RWPE1 (cell line): ENCODE measurements around the gene DNAH9.

ENCODE experiments used
- CTCF ChIA-PET: fragments of 350-600 bp; sonication (Branson Sonifier 250); formaldehyde crosslinking; extraction: SDS; loops from one replicate; lab custom pipeline; 2021; lab: Yijun Ruan, JAX
- POLR2A ChIA-PET: fragments of 400-600 bp; formaldehyde crosslinking; extraction: SDS; loops from one replicate; lab custom pipeline; 2020; ENCODE audit warnings: antibody characterized with exemption; ENCODE audit not compliant: low non-redundant PET; lab: Yijun Ruan, JAX
- DNase-seq: peaks from one replicate; pipeline ENCODE4 v3.0.0; 2012; ENCODE audit warnings: low spot score
- H3K27ac ChIP-seq: fragments of 450-650 bp; 2 replicates; pipeline ENCODE4 v1.5.1; 2017
- TF ChIP-seq, protein P1 (sequence below): fragments of 450-650 bp; conservative IDR thresholded peaks from 2 replicates; pipeline ENCODE4 v1.5.1; 2017; ENCODE audit warnings: low read depth, mild to moderate bottlenecking

Gene DNAH9

DNA sequence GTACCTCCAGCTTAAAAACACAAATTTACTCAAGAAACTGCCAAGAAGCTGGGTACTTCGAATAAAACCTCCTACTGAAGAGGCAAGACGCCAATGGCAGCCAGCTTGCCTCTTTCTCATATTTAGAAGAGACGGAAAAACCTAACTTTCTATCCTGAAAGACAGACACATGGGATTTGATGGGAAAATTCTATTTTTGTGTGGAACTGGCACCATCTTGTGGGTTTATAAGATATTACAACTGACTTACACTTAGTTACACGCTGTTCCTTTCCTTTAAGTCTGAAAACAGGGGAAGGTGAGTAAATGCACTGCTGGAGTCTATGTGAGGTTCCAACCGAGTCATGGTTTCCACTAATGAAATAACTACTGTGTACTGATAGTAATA is 388.7 kb downstream of the DNAH9 start:
- CTCF ChIA-PET, result interaction anchor here (0.8 to 1.0 kb wide), 2 partner anchors 51 to 84 kb away, joined by 3 read pairs; no protein-coding TSS in a partner anchor

DNA sequence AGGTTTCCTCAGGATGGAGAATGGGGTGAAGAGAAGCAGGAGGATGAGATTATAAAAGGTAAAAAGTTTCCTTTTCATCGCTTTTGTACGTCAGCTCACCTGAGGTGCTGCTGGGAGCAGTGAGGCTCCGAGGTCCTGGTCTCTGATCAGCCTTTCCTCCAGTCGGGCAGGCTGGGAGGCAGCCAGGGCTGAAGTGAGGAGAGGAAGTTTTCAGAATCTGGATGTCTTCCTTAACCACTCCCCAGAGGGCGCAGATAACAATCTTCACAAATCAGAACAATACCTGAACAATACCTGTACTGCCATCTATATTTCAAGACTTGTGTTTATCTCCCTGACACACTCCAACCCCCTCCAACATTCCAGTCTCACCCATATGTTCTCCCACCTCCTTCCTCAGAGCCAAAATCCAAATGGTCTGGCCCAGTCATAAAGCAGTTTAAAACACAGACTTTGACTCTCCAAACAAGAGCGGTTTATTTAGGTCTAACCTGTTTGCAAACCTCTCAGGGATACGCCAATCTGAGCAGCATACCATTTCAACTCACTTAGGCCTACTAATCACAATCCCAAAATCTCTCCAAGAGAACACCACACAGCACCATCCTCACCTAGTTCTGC is 392.2 kb downstream of the DNAH9 start:
- ChIA-PET CTCF (no interaction called here), POLR2A (no interaction called here)
- TF ChIP-seq, protein P1, sequence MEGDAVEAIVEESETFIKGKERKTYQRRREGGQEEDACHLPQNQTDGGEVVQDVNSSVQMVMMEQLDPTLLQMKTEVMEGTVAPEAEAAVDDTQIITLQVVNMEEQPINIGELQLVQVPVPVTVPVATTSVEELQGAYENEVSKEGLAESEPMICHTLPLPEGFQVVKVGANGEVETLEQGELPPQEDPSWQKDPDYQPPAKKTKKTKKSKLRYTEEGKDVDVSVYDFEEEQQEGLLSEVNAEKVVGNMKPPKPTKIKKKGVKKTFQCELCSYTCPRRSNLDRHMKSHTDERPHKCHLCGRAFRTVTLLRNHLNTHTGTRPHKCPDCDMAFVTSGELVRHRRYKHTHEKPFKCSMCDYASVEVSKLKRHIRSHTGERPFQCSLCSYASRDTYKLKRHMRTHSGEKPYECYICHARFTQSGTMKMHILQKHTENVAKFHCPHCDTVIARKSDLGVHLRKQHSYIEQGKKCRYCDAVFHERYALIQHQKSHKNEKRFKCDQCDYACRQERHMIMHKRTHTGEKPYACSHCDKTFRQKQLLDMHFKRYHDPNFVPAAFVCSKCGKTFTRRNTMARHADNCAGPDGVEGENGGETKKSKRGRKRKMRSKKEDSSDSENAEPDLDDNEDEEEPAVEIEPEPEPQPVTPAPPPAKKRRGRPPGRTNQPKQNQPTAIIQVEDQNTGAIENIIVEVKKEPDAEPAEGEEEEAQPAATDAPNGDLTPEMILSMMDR, result no peak
- DNase-seq, result no peak
- H3K27ac ChIP-seq, result no peak overlapping the region

More for the DNA sequence above, 388.7 kb downstream of the DNAH9 start:
- TF ChIP-seq, protein P1, result peak; percentile 58
- POLR2A ChIA-PET, result no interaction called here
- peak; percentile 41 for DNase-seq
- H3K27ac ChIP-seq, result no peak overlapping the region

DNA sequence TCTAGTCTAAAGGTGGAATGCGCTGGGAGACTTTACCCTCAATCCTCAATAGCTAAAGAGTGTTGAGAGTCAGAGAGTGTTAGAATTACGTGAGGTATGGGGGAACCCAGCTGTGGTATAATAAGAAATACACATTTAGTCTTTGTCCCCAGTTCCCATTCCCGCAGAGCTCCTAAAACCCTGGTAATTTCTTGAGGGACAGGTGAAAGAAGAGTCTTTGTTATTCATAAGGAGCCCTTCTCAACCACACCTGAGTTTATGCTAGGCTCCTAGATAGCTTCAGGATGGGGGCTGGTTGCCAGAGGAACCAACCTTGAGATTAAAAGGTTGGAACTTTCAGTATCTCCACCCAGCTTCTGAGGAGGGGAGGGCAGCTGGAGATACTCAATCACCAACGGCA is 393.2 kb downstream of the DNAH9 start:
- TF ChIP-seq, protein P1, result no peak
- ChIA-PET POLR2A (no interaction called here), CTCF (interaction anchor here (1.0 kb wide), 1 partner anchor 11 kb away, joined by 4 read pairs; no protein-coding TSS in a partner anchor)
- H3K27ac ChIP-seq, result no peak overlapping the region
- DNase-seq, result no peak

DNA sequence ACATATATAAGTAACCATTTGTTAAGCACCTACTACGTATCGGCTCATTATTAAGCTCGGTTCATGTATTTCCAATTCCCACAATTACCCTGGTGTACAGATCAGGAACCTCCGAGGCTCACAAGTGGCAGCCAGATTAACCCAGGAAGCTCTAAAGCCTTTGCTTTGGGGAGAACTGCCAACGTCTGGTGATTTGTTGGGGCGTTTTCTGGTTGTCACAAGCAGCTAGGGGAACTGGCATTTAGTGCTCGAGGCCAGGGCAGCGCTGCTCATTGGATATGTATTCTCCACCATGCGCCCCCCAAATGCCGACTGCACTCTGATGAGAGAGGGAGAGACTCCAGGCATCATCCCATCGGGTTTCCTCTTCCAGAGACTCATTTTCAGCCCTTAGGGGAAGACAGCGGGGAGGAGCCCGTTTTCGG is 398.5 kb downstream of the DNAH9 start:
- ChIA-PET POLR2A (interaction anchor here (0.7 to 2.1 kb wide), 6 partner anchors 12 to 187 kb away, joined by 3 to 15 read pairs (median 4); partner anchors contain the start of gene MAP2K4), CTCF (no interaction called here)
- peak overlapping the region; percentile 94 for H3K27ac ChIP-seq
- DNase-seq, result peak; percentile 31
- TF ChIP-seq, protein P1, result no peak

DNA sequence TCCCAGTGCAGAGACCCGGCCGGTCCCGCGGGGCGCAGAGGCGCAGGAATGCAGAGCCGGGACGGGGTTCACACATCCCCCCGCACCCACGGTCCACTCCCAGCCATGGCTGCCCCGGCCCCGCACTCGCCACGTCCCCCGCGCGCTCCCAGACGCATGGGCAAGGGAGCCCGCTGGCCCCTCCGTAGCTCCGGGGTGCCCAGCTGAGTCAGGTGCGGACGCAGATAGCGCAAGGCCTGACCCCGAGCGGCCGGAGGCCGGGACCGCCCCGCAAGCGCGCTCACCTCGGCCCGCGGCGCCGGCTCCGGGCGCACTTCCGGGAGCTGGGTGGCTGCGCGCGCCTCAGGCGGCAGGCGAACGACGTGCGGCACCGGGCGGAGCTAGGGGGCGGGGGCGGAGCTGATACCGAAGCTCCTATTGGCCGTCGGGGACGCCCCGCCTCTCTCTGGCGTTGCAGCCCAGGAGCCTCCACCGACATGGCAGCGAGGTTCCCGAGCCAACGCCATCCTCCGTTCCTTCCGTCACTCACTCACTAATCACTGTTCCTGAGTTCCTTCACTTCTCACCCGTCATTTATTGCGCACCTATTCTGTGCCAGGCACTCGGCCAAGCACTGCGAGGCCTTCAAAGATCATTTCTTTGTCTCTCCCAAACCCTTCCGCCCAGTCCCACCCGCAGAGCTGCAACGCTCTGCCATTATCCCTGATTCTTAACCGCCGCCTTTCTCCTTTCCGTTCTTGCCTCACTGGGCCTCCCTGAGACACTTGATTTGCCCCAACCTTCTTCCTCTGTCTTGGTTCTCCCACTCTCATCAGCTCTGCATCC is 399.1 kb downstream of the DNAH9 start, which contains the start of gene ZNF18:
ZNF18 (minus strand) TSS at position 329 of the 825 bp plus-strand sequence. CDS start 4,646 bp downstream, outside the sequence.
- POLR2A ChIA-PET, result interaction anchor here (0.7 to 2.1 kb wide), 6 partner anchors 11 to 186 kb away, joined by 3 to 15 read pairs (median 4); partner anchors contain the start of gene MAP2K4
- CTCF ChIA-PET, result no interaction called here
- peak within 1 kb of the TSS; percentile 94 for H3K27ac ChIP-seq
- peak; percentile 93 for DNase-seq
- TF ChIP-seq, protein P1, result no peak

DNA sequence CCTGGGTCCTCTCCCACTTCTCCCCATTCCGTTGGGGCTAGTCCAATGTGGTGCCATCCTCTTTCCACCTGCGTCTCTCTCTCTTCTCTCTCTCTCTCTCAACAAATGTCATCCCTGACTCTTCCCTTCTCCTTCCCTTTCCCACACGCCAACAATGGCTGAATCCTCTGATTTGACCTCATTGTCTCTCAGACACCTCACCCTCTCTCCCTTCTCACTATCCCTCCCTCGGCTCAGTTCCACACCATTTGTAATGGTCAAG is 399.6 kb downstream of the DNAH9 start:
- ChIA-PET CTCF (no interaction called here), POLR2A (interaction anchor here (1.0 to 2.1 kb wide), 4 partner anchors 10 to 27 kb away, joined by 3 to 15 read pairs (median 10); partner anchors contain the start of gene MAP2K4)
- TF ChIP-seq, protein P1, result no peak
- H3K27ac ChIP-seq, result peak overlapping the region; percentile 94
- no peak for DNase-seq
